Heart right ventricle (tissue), 16 donors: ENCODE data around the gene NT5DC1. TPM values are rescaled to one million over a fixed set of nuclear protein-coding genes. Genes with fewer than 3 reads are reported as not detected.

ENCODE experiments used
- ATAC-seq, 8 donors: fragments of 200-7000 bp; cut with Tn5 transposase; one replicate each; pipeline ENCODE4 v1.9.1; 2020; ENCODE audit warnings: mild to moderate bottlenecking in 8 of 8, moderate library complexity in 8 of 8, moderate number of reproducible peaks in 1 of 8
- DNase-seq, 2 donors: peaks; one replicate each; pipeline ENCODE4 v3.0.0-alpha.2; 2020
- H3K27ac ChIP-seq, 10 donors: fragments of 200-600 bp; sonication (generic) in 2 of 10; one replicate each; pipeline versions ENCODE4 v1.5.0 to v1.8.0; 2020 to 2022; ENCODE audit warnings: mild to moderate bottlenecking in 3 of 10
- H3K27me3 ChIP-seq, 7 donors: fragments of 200-600 bp; one replicate each; pipeline ENCODE4 v1.8.0; 2021 to 2022; ENCODE audit warnings: mild to moderate bottlenecking in 2 of 7
- H3K36me3 ChIP-seq, 9 donors: fragments of 200-600 bp; sonication (generic) in 1 of 9; one replicate each; pipeline versions ENCODE4 v1.5.0 to v1.8.0; 2020 to 2022; ENCODE audit warnings: mild to moderate bottlenecking in 2 of 9
- H3K4me1 ChIP-seq, 9 donors: fragments of 200-600 bp; sonication (generic) in 1 of 9; one replicate each; pipeline versions ENCODE4 v1.5.0 to v1.8.0; 2020 to 2022; ENCODE audit warnings: mild to moderate bottlenecking in 4 of 9
- H3K4me3 ChIP-seq, 10 donors: fragments of 200-600 bp; sonication (generic) in 2 of 10; one replicate each; pipeline versions ENCODE4 v1.5.0 to v1.8.0; 2020 to 2022; ENCODE audit warnings: mild to moderate bottlenecking in 7 of 10, moderate library complexity in 2 of 10
- H3K9me3 ChIP-seq, 11 donors: fragments of 200-600 bp in 10 of 11; sonication (generic) in 2 of 11; one replicate each; pipeline versions ENCODE4 v1.5.0 to v1.8.0; 2013 to 2022; ENCODE audit warnings: mild to moderate bottlenecking in 2 of 11, control low read depth in 1 of 11, moderate library complexity in 1 of 11
- WGBS, 2 donors: extraction: QIAGEN DNeasy Blood & Tissue Kit; methylation state at CpG; one replicate each; pipeline ENCODE4 v1.1.7; 2013; ENCODE audit warnings: inconsistent platforms in 1 of 2; 5-methylcytosine and 5-hydroxymethylcytosine counted together
- intact Hi-C, 10 donors: fragments of 100-400 bp; cut with DNase I; formaldehyde crosslinking; loops; one replicate each; pipeline versions ENCODE4 v1.11.1 to v1.14.2; 2022
- polyA plus RNA-seq, 2 donors: library from polyadenylated mRNA; stranded (reverse); fragments of 200-250 nt; gene quantifications; one replicate each; pipeline ENCODE4 v1.2.3, GENCODE V29; 2013
- total RNA-seq, 10 donors: library from RNA; stranded (reverse); fragmentation: NEBNext Ultra II Directional in 3 of 10; extraction: Animal tissue kit (Norgen Biotek cat#: 25700) in 3 of 10; gene quantifications; one replicate each; pipeline versions ENCODE4 v1.2.1 to v1.2.4, GENCODE V29; 2021 to 2023
- TF ChIP-seq, protein P1 (sequence below), 9 donors: fragments of 200-600 bp; sonication (generic) in 2 of 9; IDR thresholded peaks; one replicate each; pipeline versions ENCODE4 v1.5.0 to v1.8.0; 2021 to 2022; ENCODE audit warnings: antibody characterized with exemption in 9 of 9, mild to moderate bottlenecking in 5 of 9, moderate library complexity in 1 of 9
- donor health status: Arrhythmogenic right ventricular cardiomyopathy.
- donor health status: ischemic (EF 13 %, LVEDD 7.1; RV severe dilation, severe dysfunction).
- donor health status: healthy with polysubstance abuse.
- donor health status: DM: no; HTN: yes; CAD: no.
- donor health status: DM: no; HTN: no; CAD: no.
- donor health status: ischemic (EF 25% LVEDD 6.9; RV normal size, moderate dysfunction).
- donor health status: ischemic (EF 25% LVEDD 5.7; RV mildly dilated, moderate dysfunction).
- donor health status: healthy.
- donor health status: DM: yes; HTN: yes; CAD: no.
- donor health status: Ischemic cardiomyopathy.
- donor health status: ischemic (EF 35%, LVEDD 5.7; RV mildly dilated, moderate dysfunction).
- donor health status: nonischemic (EF 11% LVEDD 7.7; RV severe dilation, severe dysfunction).
- donor health status: DM: yes; HTN: yes; CAD: no.
- donor health status: PGD.
- donor health status: ischemic (EF 29% LVEDD 5.4; RV normal size, mild dysfunction).
- donor health status: nonischemic (EF 23%, LVEDD 6.1; RV moderate dilation, normal function).

Gene NT5DC1
- total and polyA plus RNA-seq, 12 donors = 5.9 to 69.7 (median 57.3) TPM

DNA sequence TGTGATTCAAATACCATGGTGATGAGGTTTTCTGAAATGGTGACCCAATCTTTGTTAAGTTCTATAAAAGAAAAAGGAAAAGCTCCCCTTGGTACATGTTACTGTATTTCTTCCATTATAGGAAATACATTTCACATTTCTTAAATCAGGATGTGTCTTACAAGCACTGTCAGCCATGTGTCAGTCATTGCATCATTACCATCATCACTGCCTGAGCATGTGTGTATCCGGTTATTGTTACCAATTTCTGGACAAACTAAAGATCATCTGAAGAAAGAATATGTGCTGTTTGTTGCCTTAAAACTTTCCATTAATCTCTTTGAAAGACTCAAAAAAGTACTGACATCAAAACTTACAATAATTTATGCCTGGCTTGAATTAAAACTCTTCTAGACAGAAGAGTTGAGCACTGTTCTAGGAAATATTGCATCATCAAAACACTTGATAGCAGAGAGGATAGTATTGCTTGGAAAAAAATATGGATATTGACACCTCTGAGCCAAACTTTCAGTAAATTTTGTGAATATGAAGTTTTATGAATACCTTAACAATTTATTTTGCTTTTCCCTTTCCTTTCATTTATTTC is 186.2 kb downstream of the NT5DC1 start:
- WGBS, 2 donors = 86 to 89% methylated on average over 1 of the region's 1 CpG
- no peak overlapping the region for H3K4me3 ChIP-seq
- no peaks in the 10 kb centered on the region for H3K27me3 ChIP-seq
- no peaks in the 10 kb centered on the region for H3K36me3 ChIP-seq
- ATAC-seq (no peak), DNase-seq (no peak)
- intact Hi-C loops = loop anchor here in 7 of 10 donors (2.0 to 10.0 kb wide), 5 partner anchors 158 to 278 kb away; no protein-coding TSS in a partner anchor
- TF ChIP-seq, protein P1, sequence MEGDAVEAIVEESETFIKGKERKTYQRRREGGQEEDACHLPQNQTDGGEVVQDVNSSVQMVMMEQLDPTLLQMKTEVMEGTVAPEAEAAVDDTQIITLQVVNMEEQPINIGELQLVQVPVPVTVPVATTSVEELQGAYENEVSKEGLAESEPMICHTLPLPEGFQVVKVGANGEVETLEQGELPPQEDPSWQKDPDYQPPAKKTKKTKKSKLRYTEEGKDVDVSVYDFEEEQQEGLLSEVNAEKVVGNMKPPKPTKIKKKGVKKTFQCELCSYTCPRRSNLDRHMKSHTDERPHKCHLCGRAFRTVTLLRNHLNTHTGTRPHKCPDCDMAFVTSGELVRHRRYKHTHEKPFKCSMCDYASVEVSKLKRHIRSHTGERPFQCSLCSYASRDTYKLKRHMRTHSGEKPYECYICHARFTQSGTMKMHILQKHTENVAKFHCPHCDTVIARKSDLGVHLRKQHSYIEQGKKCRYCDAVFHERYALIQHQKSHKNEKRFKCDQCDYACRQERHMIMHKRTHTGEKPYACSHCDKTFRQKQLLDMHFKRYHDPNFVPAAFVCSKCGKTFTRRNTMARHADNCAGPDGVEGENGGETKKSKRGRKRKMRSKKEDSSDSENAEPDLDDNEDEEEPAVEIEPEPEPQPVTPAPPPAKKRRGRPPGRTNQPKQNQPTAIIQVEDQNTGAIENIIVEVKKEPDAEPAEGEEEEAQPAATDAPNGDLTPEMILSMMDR (IDR thresholded peaks at IDR 0.05) = no peak
- peaks cover 0 to 12% (median 2%) of the 10 kb centered on the region in 9 donors for H3K4me1 ChIP-seq
- H3K27ac ChIP-seq = no peak overlapping the region
- H3K9me3 ChIP-seq = no peaks in the 10 kb centered on the region

DNA sequence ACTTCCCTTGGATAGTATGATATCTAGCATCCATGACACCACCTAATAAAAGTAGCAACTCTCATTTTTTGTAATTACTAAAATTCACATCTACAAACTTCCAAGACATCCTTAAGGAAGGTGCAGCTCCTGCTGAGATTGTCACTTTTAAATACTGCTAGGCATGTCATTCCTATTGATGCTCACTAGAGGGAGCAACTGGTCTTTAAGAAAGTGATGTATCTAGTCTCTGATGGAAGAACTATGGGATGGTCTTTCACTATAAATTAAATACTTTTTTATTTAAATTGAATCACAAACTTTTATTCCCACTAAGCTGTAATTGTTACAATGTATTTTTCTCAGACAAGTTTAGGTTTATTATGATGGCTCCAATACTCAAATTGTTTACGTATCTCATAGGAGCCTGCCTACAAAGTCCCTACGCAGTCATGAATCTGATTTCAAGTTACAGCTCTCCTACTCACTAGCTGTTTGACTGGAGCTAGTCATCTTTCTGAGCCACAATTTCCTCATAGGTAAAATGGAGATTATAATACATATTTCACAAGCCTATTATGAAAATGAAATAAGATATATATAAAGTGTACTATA is 187.1 kb downstream of the NT5DC1 start:
- H3K36me3 ChIP-seq = no peaks in the 10 kb centered on the region
- ATAC-seq (peak in 5 of 8 donors; percentile 64 to 78 (median 69)), DNase-seq (no peak)
- WGBS, 2 donors = 91 to 97% methylated on average over 2 of the region's 2 CpGs
- H3K4me3 ChIP-seq = no peak overlapping the region
- intact Hi-C loops = loop anchor here in 7 of 10 donors (2.0 to 10.0 kb wide), 5 partner anchors 157 to 277 kb away; no protein-coding TSS in a partner anchor
- H3K27me3 ChIP-seq = no peaks in the 10 kb centered on the region
- no peaks in the 10 kb centered on the region for H3K9me3 ChIP-seq
- TF ChIP-seq, protein P1 (IDR thresholded peaks at IDR 0.05) = peak; percentile 80 to 96 (median 91)
- H3K4me1 ChIP-seq = peaks cover 0 to 7% (median 3%) of the 10 kb centered on the region in 9 donors
- no peak overlapping the region for H3K27ac ChIP-seq

DNA sequence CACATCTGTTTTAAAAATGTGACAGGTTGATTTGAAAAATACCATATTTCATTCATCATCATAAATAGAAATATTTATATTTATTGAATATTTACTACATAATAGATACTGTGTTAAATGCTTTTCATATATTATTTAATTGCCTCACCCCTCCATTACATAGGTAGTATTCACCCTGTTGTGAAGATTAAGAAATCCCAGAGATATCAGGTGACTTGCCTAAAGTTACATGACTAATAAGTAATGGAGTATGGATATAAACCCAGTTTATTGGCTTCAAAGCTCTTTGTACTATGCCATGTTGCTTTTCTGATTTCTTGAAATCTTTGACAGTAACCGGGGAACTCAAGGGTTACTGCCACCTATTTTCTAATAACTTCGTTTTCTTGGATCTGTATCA is 189.2 kb downstream of the NT5DC1 start:
- ATAC-seq (no peak), DNase-seq (no peak)
- H3K4me1 ChIP-seq = peaks cover 0 to 7% (median 0%) of the 10 kb centered on the region in 9 donors
- H3K9me3 ChIP-seq = no peaks in the 10 kb centered on the region
- H3K4me3 ChIP-seq = no peak overlapping the region
- no peaks in the 10 kb centered on the region for H3K27me3 ChIP-seq
- no peaks in the 10 kb centered on the region for H3K36me3 ChIP-seq
- no peak overlapping the region for H3K27ac ChIP-seq
- 91 to 92% methylated on average over 2 of the region's 2 CpGs for WGBS, 2 donors
- intact Hi-C loops = loop anchor here in 9 of 10 donors (5.0 to 10.0 kb wide), 5 partner anchors 85 to 275 kb away; partner anchors contain the start of gene DSE (in 1 of the 9)
- TF ChIP-seq, protein P1 (IDR thresholded peaks at IDR 0.05) = no peak

- TF ChIP-seq, protein P1 (IDR thresholded peaks at IDR 0.05) = no peak
- Histone ChIP-seq H3K4me3 (no peak overlapping the region), H3K4me1 (peaks cover 0 to 7% (median 0%) of the 10 kb centered on the region in 9 donors), H3K27ac (no peak overlapping the region), H3K9me3 (no peaks in the 10 kb centered on the region), H3K36me3 (no peaks in the 10 kb centered on the region), H3K27me3 (no peaks in the 10 kb centered on the region)
- DNase-seq (no peak), ATAC-seq (no peak)
- intact Hi-C loops = loop anchor here in 5 of 10 donors (5.0 to 10.0 kb wide), 3 partner anchors 84 to 242 kb away; partner anchors contain the start of gene DSE (in 1 of the 5)
- WGBS, 2 donors = 74 to 82% methylated on average over 2 of the region's 2 CpGs
These were observed 190.1 kb downstream of the NT5DC1 start for GRCh38 chr6:116290799-116291198.
